HG03521 (cell line): ENCODE results near the gene F2RL2.

Source experiments
- ATAC-seq: cut with Tn5 transposase; IDR thresholded peaks from one replicate; pipeline ENCODE4 v1.9.1; 2021; ENCODE audit warnings: mild to moderate bottlenecking, moderate library complexity; ENCODE audit not compliant: unreplicated experiment

F2RL2 gene

GRCh38 chr5:76590027-76590426, 33.2 kb downstream of the F2RL2 start:
- ATAC-seq: peak; percentile 96

GRCh38 chr5:76586531-76586930, 36.7 kb downstream of the F2RL2 start:
- ATAC-seq: no peak

- ATAC-seq: no peak
These were observed 37.4 kb downstream of the F2RL2 start for GRCh38 chr5:76585783-76586217.

GRCh38 chr5:76583163-76584047, 39.8 kb downstream of the F2RL2 start:
- ATAC-seq: no peak

GRCh38 chr5:76582230-76583162, 40.7 kb downstream of the F2RL2 start:
- no peak for ATAC-seq

GRCh38 chr5:76580981-76581380, 42.2 kb downstream of the F2RL2 start:
- ATAC-seq: no peak

- ATAC-seq: no peak
These were observed 43.9 kb downstream of the F2RL2 start for GRCh38 chr5:76579166-76579937.

- ATAC-seq: no peak
These were observed 46.2 kb downstream of the F2RL2 start for GRCh38 chr5:76576996-76577395.

- ATAC-seq: no peak
These were observed 46.8 kb downstream of the F2RL2 start for GRCh38 chr5:76576450-76576849.

- ATAC-seq: no peak
These were observed 51.6 kb downstream of the F2RL2 start for GRCh38 chr5:76571559-76571958.

- ATAC-seq: no peak
These were observed 53.0 kb downstream of the F2RL2 start for GRCh38 chr5:76570153-76570552.
